Mesenchymal stem cell (in vitro differentiated cells and primary cell): ENCODE results near the gene FAM222A.

Source experiments
- DNase-seq: peaks from one replicate; pipeline ENCODE4 v3.0.0-alpha.2; 2013
- H2AFZ ChIP-seq: one replicate; pipeline ENCODE4 v1.6.1; 2013; ENCODE audit warnings: low read depth, mild to moderate bottlenecking, control low read depth, inconsistent platforms, low read length, moderate library complexity
- H2AK5ac ChIP-seq: 2 replicates; pipeline ENCODE4 v1.6.1; 2013; ENCODE audit warnings: low read length, moderate library complexity, mild to moderate bottlenecking, inconsistent platforms; ENCODE audit not compliant: severe bottlenecking
- H2BK120ac ChIP-seq: one replicate; pipeline ENCODE4 v1.6.1; 2013; ENCODE audit warnings: low read depth, mild to moderate bottlenecking, inconsistent platforms, low read length, moderate library complexity
- H2BK12ac ChIP-seq, 2 experiments: one replicate each; pipeline ENCODE4 v1.6.1; 2013; ENCODE audit warnings: inconsistent platforms in 2 of 2, low read length in 2 of 2, mild to moderate bottlenecking in 2 of 2, moderate library complexity in 2 of 2, control low read depth in 1 of 2
- H2BK15ac ChIP-seq: one replicate; pipeline ENCODE4 v1.6.1; 2013; ENCODE audit warnings: mild to moderate bottlenecking, low read depth, inconsistent platforms; ENCODE audit not compliant: poor library complexity, severe bottlenecking
- H2BK5ac ChIP-seq: 2 replicates; pipeline ENCODE4 v1.6.1; 2013; ENCODE audit warnings: low read depth, mild to moderate bottlenecking, low read length, control low read depth, inconsistent platforms; ENCODE audit not compliant: poor library complexity, severe bottlenecking
- H3K14ac ChIP-seq, 2 experiments: one replicate each; pipeline ENCODE4 v1.6.1; 2013; ENCODE audit warnings: inconsistent platforms in 2 of 2, low read length in 2 of 2, control low read depth in 1 of 2, mild to moderate bottlenecking in 1 of 2, moderate library complexity in 1 of 2
- H3K18ac ChIP-seq, 2 experiments: one replicate each; pipeline ENCODE4 v1.6.1; 2013; ENCODE audit warnings: inconsistent platforms in 2 of 2, low read length in 2 of 2, control low read depth in 1 of 2, low read depth in 1 of 2, mild to moderate bottlenecking in 1 of 2
- H3K23ac ChIP-seq, 2 experiments: one replicate each; pipeline ENCODE4 v1.6.1; 2013; ENCODE audit warnings: inconsistent platforms in 2 of 2, low read length in 2 of 2, mild to moderate bottlenecking in 2 of 2, moderate library complexity in 2 of 2, control low read depth in 1 of 2
- H3K27ac ChIP-seq: 2 replicates; pipeline ENCODE4 v1.5.1; 2013; ENCODE audit warnings: mild to moderate bottlenecking, moderate library complexity, low read length, control low read depth, inconsistent platforms; ENCODE audit not compliant: poor library complexity, severe bottlenecking
- H3K27me3 ChIP-seq, 2 experiments: 2 replicates each; pipeline versions ENCODE4 v1.6.1 to v1.7.0; 2013; ENCODE audit warnings: low read length in 2 of 2, mild to moderate bottlenecking in 2 of 2, moderate library complexity in 2 of 2, control low read depth in 1 of 2, inconsistent platforms in 1 of 2; ENCODE audit not compliant: control insufficient read depth in 1 of 2, insufficient read depth in 1 of 2
- H3K36me3 ChIP-seq, 2 experiments: 2 replicates each; pipeline versions ENCODE4 v1.6.1 to v1.7.0; 2013; ENCODE audit warnings: low read length in 2 of 2, control low read depth in 1 of 2, inconsistent platforms in 1 of 2, low read depth in 1 of 2, mild to moderate bottlenecking in 1 of 2; ENCODE audit not compliant: insufficient read depth in 2 of 2, control insufficient read depth in 1 of 2
- H3K4ac ChIP-seq, 2 experiments: one replicate each; pipeline ENCODE4 v1.6.1; 2013; ENCODE audit warnings: inconsistent platforms in 2 of 2, low read length in 2 of 2, mild to moderate bottlenecking in 2 of 2, moderate library complexity in 2 of 2, control low read depth in 1 of 2, low read depth in 1 of 2
- H3K4me1 ChIP-seq: 2 replicates; pipeline ENCODE4 v1.6.1; 2013; ENCODE audit warnings: low read depth, low read length, control low read depth; ENCODE audit not compliant: control insufficient read depth, insufficient read depth
- H3K4me2 ChIP-seq: 2 replicates; pipeline ENCODE4 v1.6.1; 2013; ENCODE audit warnings: low read length, mild to moderate bottlenecking, inconsistent platforms; ENCODE audit not compliant: poor library complexity, severe bottlenecking
- H3K4me3 ChIP-seq, 2 experiments: 2 replicates each; pipeline versions ENCODE4 v1.5.1 to v1.7.0; 2013; ENCODE audit warnings: low read length in 2 of 2, mild to moderate bottlenecking in 2 of 2, control low read depth in 1 of 2, low read depth in 1 of 2; ENCODE audit not compliant: insufficient read depth in 1 of 2
- H3K79me1 ChIP-seq: replicated peaks from 2 replicates; pipeline ENCODE4 v1.6.1; 2013; ENCODE audit warnings: mild to moderate bottlenecking, control low read depth, low read length, inconsistent platforms; ENCODE audit not compliant: poor library complexity, severe bottlenecking
- H3K9ac ChIP-seq: 2 replicates; pipeline ENCODE4 v1.7.0; 2013; ENCODE audit warnings: mild to moderate bottlenecking, low read length, moderate library complexity
- H3K9me3 ChIP-seq: 2 replicates; pipeline ENCODE4 v1.7.0; 2013; ENCODE audit warnings: mild to moderate bottlenecking, low read length; ENCODE audit not compliant: control insufficient read depth
- H4K8ac ChIP-seq: one replicate; pipeline ENCODE4 v1.6.1; 2013; ENCODE audit warnings: inconsistent platforms, mild to moderate bottlenecking, low read length, moderate library complexity
- H4K91ac ChIP-seq: one replicate; pipeline ENCODE4 v1.6.1; 2013; ENCODE audit warnings: mild to moderate bottlenecking, low read length, inconsistent platforms
- WGBS: methylation state at CpG from one replicate; pipeline ENCODE4 v1.1.7; 2013; ENCODE audit warnings: mixed read lengths; 5-methylcytosine and 5-hydroxymethylcytosine counted together

Gene FAM222A

GRCh38 chr12:109737631-109738030 lies 24.0 kb downstream of the FAM222A start:
- H3K9ac ChIP-seq = no peak overlapping the region
- H2BK120ac ChIP-seq = no peak overlapping the region
- H3K4ac ChIP-seq = no peak overlapping the region
- peaks cover 56 to 72% of the 10 kb centered on the region in 2 experiments for H3K27me3 ChIP-seq
- no peak overlapping the region for H4K91ac ChIP-seq
- H2AK5ac ChIP-seq = no peak overlapping the region
- H2BK15ac ChIP-seq = no peak overlapping the region
- no peak for DNase-seq
- no peak overlapping the region for H3K18ac ChIP-seq
- H3K27ac ChIP-seq = no peak overlapping the region
- H2BK5ac ChIP-seq = no peak overlapping the region
- H3K23ac ChIP-seq = no peak overlapping the region
- 31% methylated on average over 6 of the region's 7 CpGs for WGBS
- peaks cover 25% of the 10 kb centered on the region for H3K4me1 ChIP-seq
- H3K4me3 ChIP-seq = no peak overlapping the region
- no peak overlapping the region for H3K14ac ChIP-seq
- H3K79me1 ChIP-seq = no peaks in the 10 kb centered on the region
- no peaks in the 10 kb centered on the region for H3K9me3 ChIP-seq
- H2AFZ ChIP-seq = no peak overlapping the region
- H2BK12ac ChIP-seq = no peak overlapping the region
- peak overlapping the region; percentile 30 for H3K4me2 ChIP-seq
- no peak overlapping the region for H4K8ac ChIP-seq
- H3K36me3 ChIP-seq = no peaks in the 10 kb centered on the region

DNA sequence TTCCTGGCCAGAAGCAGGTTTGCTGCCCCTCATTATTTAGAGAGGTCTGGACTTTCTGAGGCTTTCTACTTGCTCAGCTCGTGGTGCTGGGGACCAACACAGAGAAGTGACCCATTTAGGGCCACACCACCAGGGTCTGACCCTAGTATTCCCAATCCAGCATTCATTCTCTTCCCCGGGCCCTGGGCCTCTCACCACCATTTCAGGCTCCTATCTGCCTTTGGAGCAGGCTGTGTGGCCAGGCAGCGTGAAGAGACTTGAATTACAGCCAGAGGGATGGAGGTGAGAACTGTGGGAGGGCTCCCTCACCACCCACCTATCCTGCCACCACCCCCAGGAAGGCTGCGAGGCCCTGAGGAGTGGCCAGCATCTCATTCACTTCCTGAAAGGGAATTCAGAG lies 24.6 kb downstream of the FAM222A start:
- H3K27ac ChIP-seq = no peak overlapping the region
- H3K14ac ChIP-seq = no peak overlapping the region
- DNase-seq = no peak
- H2BK120ac ChIP-seq = no peak overlapping the region
- no peaks in the 10 kb centered on the region for H3K9me3 ChIP-seq
- no peak overlapping the region for H3K4ac ChIP-seq
- no peak overlapping the region for H3K18ac ChIP-seq
- 42% methylated on average over 3 of the region's 4 CpGs for WGBS
- H2BK5ac ChIP-seq = no peak overlapping the region
- H2AFZ ChIP-seq = no peak overlapping the region
- no peak overlapping the region for H3K4me3 ChIP-seq
- no peaks in the 10 kb centered on the region for H3K79me1 ChIP-seq
- H3K23ac ChIP-seq = no peak overlapping the region
- no peak overlapping the region for H4K91ac ChIP-seq
- no peak overlapping the region for H3K4me2 ChIP-seq
- H3K36me3 ChIP-seq = no peaks in the 10 kb centered on the region
- no peak overlapping the region for H2AK5ac ChIP-seq
- no peak overlapping the region for H2BK12ac ChIP-seq
- peaks cover 25% of the 10 kb centered on the region for H3K4me1 ChIP-seq
- no peak overlapping the region for H3K9ac ChIP-seq
- H4K8ac ChIP-seq = no peak overlapping the region
- H2BK15ac ChIP-seq = no peak overlapping the region
- peaks cover 58 to 69% of the 10 kb centered on the region in 2 experiments for H3K27me3 ChIP-seq

GRCh38 chr12:109738878-109739665 lies 25.4 kb downstream of the FAM222A start:
- no peak for DNase-seq
- H3K36me3 ChIP-seq = no peaks in the 10 kb centered on the region
- no peak overlapping the region for H3K9ac ChIP-seq
- no peak overlapping the region for H4K8ac ChIP-seq
- no peak overlapping the region for H2AFZ ChIP-seq
- no peaks in the 10 kb centered on the region for H3K79me1 ChIP-seq
- H3K14ac ChIP-seq = no peak overlapping the region
- H3K18ac ChIP-seq = no peak overlapping the region
- H3K27me3 ChIP-seq = peaks cover 54 to 65% of the 10 kb centered on the region in 2 experiments
- no peak overlapping the region for H3K23ac ChIP-seq
- no peak overlapping the region for H2AK5ac ChIP-seq
- H3K9me3 ChIP-seq = no peaks in the 10 kb centered on the region
- no peak overlapping the region for H2BK5ac ChIP-seq
- peaks cover 25% of the 10 kb centered on the region for H3K4me1 ChIP-seq
- no peak overlapping the region for H2BK12ac ChIP-seq
- H3K27ac ChIP-seq = no peak overlapping the region
- WGBS = 78% methylated on average over 5 of the region's 6 CpGs
- H2BK120ac ChIP-seq = no peak overlapping the region
- no peak overlapping the region for H3K4me2 ChIP-seq
- H4K91ac ChIP-seq = no peak overlapping the region
- H2BK15ac ChIP-seq = no peak overlapping the region
- no peak overlapping the region for H3K4me3 ChIP-seq
- H3K4ac ChIP-seq = no peak overlapping the region

DNA sequence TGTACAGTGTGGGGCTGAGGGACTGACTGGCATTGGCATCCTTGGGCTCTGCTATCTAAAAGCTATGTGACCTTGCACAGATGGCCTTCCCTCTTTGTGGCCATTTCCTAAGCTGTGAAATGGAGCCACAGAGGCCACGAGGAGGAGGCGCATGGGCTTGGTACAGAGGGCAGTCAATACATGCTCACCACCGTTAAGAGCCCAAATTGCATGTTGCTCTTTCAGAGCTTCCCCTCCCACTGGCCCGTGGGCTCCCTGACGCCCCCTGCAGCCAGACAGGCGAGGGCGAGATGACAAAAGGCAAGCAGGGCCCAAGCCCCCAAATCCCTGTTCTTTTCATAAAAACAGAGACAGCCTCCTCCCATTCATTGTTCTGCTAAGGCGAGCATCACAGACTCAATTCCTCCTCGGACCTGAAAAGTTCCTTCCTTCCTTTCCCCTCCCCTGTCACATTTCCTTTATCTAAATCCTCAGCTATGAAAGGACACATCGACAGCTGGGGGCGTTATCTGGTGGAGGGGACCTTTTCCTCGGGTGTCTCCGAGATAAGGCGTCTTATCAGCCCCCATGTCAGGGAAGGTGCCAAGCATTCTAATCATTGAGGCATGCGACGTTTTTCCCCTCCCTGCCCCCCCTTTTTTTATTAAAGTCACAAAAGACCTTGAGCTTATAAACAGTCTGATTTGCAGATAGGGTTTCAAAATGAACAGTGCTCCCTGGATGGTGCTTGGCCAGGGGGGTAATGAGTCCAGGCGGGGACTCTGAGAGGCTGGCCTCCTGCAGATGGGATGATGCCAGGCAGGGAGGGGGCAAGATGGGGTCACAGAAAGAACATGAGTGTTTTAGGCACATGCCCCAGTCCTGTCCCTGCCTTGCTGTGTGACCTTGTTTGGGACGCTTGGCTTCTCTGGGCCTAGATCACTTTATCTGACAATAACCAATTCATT lies 26.4 kb downstream of the FAM222A start:
- no peak overlapping the region for H3K27ac ChIP-seq

More for the DNA sequence above, 26.4 kb downstream of the FAM222A start:
- Histone ChIP-seq H3K9ac (no peak overlapping the region), H4K91ac (no peak overlapping the region), H3K18ac (peak overlapping the region in 1 of 2 experiments; percentile 18), H3K14ac (no peak overlapping the region), H2AK5ac (no peak overlapping the region), H2BK15ac (no peak overlapping the region), H2BK120ac (no peak overlapping the region), H3K4me2 (no peak overlapping the region), H3K9me3 (no peaks in the 10 kb centered on the region), H4K8ac (no peak overlapping the region), H3K79me1 (no peaks in the 10 kb centered on the region), H2BK5ac (no peak overlapping the region), H3K4ac (no peak overlapping the region), H3K36me3 (no peaks in the 10 kb centered on the region), H3K27me3 (peaks cover 45 to 56% of the 10 kb centered on the region in 2 experiments), H2BK12ac (no peak overlapping the region), H3K4me3 (no peak overlapping the region), H3K23ac (no peak overlapping the region), H3K4me1 (peaks cover 21% of the 10 kb centered on the region), H2AFZ (no peak overlapping the region)
- DNase-seq = no peak
- 37% methylated on average over 16 of the region's 18 CpGs for WGBS
